GM21423 (cell line): ENCODE data around the gene CMKLR1.

Experiments used
- ATAC-seq: cut with Tn5 transposase; IDR thresholded peaks from one replicate; pipeline ENCODE4 v1.9.1; 2021; ENCODE audit warnings: mild to moderate bottlenecking, moderate library complexity; ENCODE audit not compliant: unreplicated experiment

The CMKLR1 gene

DNA sequence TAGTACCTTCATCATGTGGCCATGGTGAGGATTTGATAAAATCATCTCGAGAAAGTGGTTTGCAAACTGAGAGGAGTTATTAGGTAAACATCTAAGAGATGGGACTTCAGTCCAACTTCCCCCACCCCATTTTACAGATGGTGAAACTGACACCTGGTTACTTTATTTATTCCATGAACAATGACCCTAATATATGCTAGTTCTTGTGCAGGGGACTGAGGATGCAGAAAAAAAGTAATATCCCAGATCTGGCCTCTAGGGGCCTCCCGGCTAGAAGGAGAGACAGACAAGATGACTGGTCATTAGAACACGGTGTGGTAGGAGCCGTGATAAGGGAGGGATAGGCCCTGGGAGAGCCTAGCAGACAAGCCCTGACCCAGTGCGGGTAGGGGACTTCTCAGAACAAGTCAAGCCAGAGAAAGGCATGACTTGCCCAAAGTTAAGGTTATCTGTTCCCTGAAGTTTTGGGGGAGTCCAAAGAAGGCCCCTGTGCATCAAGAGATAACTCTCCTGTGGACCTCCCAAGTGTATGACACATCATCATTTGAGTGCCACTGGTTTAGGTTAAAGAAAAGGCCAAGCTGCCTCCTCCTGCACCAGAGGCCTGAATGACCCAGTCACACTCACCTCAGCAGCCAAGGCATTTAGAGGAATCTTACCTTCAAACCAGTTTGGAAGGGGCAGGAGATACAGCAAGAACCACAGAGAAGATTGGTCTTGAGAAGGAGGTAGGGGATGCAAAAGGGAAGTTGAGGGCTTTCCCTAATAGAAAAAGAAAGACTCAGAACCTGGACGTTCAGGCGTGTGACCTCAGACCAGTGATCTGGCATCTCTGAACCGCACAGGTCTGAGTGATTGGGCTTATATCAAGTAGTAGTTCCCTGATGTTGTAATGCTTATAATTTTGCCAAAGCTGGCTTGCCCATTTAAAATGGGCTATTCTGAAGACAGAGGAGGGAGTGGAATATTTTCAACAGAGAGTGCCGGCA lies 1.6 kb downstream of the CMKLR1 start:
- no peak for ATAC-seq

DNA sequence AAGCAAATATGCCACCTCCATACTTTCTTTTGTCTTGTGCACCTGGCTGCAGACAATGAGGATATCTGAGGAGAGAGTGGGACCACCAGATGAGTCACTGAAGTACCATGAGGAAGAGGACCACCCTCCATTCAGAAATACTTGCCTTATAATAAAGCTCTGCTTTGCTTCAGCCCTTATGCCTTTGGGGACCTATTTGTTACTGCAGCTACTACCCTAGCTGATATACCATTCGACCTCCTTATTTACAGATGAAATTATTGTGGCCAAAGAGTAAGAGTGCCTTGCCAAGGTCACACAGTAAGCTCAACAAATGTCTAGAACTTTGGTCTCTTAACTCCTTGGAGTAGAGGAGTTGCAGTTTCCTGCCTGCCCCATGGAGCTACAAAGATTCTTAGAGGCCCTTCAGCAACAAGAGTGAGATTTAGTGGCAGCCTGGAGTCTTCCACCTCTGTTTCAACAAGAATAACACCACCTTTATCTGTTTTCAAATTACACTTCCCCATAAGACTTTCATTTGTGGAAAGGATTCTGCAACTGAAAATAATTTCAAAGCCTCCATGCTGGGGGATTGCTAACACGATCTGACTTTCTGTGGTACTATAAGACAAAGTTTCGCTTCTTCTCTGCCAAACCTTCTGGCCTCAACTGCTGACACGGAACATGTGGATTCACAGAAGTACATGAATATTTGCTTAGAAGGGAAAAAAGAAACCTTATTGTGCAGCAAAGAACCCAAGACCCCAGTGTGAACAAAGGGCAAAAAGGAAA lies 3.6 kb downstream of the CMKLR1 start:
- no peak for ATAC-seq

- peak; percentile 35 for ATAC-seq
These were observed 5.0 kb downstream of the CMKLR1 start for GRCh38 chr12:108333898-108334699.

DNA sequence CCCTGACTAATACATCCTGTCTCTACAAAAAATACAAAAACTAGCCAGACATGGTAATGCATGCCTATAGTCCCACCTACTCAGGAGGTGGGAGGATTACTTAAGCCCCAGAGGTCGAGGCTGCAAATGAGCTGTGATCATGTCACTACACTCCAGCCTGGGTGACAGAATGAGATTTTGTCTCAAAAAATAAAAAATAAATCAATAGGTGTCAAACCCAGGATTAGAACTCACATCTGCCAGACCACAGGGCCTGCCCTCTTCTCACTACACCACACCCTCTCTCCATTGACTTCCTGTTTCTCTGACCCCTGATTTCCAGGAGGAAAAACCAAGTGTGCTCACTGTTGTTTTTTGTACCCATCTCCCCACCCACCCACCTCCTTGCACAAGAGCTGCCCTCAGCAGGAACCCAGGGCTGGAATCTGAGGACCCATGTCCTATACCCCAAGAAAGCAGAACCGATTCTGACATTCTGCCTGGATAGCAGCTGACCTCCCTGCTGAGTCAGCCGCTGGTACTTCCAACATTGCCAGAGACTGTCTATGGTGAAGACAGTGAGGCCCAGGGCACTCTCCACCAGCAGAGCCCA lies 6.2 kb downstream of the CMKLR1 start:
- no peak for ATAC-seq

- ATAC-seq, result no peak
These were observed 10.7 kb downstream of the CMKLR1 start for GRCh38 chr12:108328420-108328819.

- ATAC-seq, result no peak
These were observed 11.3 kb downstream of the CMKLR1 start for GRCh38 chr12:108327621-108328344.

DNA sequence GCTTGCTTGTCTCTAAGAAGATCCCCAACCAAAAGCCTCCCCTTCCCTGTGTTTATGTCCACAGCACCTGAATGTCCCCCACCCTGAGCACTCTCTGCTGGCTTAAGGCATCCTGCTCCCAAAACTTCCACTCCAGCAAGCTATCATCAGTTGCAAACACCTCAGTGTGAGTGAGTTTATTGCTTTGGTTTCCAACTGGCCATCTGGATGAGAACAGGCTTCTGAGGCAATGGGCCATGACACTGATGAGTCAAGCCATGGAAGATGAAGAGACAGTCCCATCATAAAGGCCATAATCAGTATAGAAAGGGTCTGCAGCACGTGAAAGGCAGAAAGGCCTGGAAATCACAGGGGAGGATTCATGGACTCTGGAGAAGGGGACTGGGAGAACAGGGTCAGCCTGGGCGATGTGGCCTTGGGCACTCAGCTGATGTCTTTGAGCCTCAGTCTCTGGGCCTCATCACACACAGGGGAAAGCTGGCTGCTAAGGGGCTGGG lies 12.8 kb downstream of the CMKLR1 start:
- ATAC-seq, result no peak

GRCh38 chr12:108325549-108325948 lies 13.6 kb downstream of the CMKLR1 start:
- no peak for ATAC-seq

GRCh38 chr12:108325018-108325358 lies 14.1 kb downstream of the CMKLR1 start:
- no peak for ATAC-seq

- no peak for ATAC-seq
These were observed 14.6 kb downstream of the CMKLR1 start for GRCh38 chr12:108324351-108325017.

DNA sequence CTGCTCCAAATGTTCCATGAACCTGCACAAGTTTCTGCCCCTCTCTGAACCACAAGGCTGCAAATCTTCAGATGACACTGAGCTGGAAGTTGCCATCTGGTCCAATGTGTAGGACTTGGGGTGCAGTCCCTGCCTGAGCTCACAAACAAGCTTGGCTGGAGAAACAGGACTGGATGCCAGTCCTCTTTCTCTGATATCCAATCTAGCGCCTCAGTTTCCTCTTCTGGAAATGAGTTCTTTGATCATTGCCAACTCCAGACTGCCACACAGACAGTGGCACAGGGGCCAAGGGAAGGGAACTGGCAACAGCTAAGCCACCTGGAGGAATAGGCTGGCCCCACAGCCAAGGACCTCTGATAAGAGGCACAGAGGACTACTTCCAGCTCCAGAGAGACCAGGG lies 15.5 kb downstream of the CMKLR1 start:
- ATAC-seq, result no peak

DNA sequence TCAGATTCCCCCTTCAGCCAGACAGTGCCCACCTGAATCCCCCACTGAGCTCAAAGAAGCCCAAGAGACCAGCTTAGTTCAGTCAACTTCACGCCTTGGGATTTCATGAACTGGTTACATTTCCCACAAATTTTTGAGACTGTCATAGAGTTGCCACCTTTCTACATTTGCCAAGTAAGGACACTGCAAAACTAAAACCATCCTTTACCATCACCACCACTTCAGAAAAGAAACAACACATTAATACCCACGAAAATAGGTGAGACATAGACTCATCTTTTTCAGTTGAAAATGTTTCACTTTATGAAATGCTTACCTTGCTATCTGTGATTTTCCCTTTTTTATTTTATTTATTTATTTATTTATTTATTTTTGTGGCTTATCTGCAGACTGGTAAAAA lies 16.1 kb downstream of the CMKLR1 start:
- ATAC-seq, result no peak

GRCh38 chr12:108321688-108322087 lies 17.4 kb downstream of the CMKLR1 start:
- ATAC-seq, result no peak

DNA sequence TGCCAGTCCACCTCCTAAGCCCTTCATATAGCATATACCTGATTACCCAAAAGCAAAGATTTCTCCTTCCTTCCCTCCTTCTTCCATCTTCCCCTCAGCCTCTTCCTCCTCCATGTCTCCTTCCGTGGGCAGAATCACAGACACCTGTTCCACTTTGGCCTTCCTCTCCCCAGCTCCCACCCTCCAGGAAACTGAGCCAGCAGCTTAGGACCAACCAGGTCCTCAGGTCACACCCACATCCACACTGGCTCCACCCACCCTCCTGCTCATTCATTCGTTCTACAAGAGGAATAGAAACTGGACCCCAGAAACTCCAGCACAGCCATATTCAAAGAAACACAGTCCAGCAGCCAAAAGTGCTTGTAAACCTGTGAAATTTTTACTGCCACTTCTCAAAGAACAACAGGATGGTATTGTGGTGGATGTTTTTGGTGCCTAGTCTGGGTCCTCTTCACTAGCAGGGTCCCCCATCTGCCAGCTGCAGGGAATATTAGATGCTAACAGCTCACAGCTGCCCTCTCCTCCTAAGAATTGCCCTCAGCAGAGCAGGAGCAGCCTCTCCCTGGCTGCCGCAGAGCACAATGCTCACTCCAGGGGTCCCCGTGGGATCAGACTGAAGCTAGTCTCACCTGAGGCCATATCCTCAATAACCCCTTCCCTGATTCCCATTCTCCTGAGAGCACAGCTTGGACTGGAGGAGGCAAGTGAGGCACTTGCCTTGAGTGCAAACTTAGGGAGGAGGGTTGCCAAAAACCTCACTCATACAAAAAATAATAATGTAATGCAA lies 18.4 kb downstream of the CMKLR1 start:
- ATAC-seq, result no peak

DNA sequence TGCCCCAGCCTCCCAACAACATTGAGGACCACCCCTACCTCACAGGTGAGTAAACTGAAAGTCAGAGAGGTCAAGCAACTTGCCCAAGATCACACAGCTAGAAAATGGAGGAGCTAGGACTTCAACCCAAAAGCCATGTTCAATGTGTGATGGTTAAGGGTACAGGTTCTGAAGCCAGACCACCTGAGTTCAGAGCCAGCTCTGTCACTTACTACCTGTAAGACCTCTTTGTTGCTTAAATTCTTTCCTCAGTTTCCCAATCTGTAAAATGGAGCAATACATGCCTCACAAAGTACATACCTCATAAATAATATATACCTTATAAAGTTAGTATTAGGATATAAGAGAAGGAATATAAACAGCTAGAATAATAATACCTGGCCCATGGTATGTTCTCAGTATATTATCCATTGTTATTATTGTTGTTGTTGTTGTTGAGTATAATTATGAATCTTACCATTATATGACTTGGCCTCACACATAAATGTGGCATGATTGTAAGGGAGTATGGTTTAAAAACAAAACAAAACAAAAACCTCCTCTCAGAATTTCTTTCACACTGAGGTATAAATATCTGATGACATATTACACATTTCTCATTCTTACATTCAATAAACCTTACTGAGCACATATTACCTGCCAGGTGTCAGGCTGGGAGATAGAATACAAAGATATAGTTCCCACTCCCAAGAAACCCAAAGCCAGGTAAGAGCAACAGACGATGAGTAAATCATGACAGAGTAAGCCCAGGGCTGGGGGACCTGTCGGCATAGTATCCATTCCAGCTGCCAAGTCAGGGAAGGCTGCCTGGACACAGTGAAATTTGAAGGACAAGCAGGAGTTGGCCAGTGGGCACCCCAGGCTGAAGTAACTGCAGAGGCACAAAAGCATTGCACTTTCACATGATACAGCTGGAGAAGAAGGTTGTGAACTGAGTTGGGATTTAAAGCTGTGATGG lies 19.6 kb downstream of the CMKLR1 start:
- no peak for ATAC-seq

DNA sequence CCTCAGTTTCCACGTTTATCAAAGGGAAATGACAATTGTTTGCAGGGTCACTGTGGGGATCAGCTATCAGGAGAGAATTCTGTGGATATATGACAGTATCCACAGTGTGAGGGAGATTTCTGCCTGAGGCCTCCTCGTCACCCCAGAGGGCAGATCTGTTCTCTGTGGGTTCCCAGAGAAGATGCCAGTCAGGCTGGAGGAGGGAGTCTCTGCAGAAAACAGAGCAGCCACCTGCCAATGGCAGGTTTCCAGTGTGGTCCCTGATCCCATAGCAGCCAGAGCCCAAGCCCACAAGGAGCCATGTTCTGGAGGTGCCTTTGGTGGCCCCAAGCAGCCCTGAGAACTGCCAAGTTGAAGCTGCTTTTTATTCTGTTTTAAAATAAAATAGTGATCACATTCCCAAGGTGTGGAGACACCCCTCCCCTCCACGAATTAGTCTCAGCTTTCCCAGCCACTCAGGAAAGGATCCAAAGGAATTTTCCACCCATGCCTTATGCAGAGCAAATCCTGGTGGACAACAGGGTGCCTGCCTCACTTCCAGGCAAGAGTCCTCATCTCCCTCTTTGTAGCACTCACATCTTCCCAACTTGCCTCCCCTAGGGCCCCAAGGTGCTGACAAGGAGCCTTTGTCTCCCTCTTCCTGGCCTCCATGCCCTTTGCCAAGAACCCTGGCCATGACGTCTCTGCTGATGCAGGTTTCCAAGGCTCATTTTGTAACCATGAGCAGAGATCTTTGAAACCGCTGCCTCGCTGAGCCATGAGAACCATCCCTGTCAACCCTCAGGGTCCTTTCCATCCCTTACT lies 20.4 kb downstream of the CMKLR1 start:
- ATAC-seq, result no peak
